ENCODE measurements around the gene BHLHA15. TPM values are rescaled to one million over a fixed set of nuclear protein-coding genes. Genes with fewer than 3 reads are reported as not detected.

BHLHA15 gene
- total and polyA plus RNA-seq, 9 of the 15 experiments (the other 6 are each of a cell fraction or from before 2014, with no cell fraction given), result 0.22 to 2.0 (median 1.1) TPM; not detected in 4

DNA sequence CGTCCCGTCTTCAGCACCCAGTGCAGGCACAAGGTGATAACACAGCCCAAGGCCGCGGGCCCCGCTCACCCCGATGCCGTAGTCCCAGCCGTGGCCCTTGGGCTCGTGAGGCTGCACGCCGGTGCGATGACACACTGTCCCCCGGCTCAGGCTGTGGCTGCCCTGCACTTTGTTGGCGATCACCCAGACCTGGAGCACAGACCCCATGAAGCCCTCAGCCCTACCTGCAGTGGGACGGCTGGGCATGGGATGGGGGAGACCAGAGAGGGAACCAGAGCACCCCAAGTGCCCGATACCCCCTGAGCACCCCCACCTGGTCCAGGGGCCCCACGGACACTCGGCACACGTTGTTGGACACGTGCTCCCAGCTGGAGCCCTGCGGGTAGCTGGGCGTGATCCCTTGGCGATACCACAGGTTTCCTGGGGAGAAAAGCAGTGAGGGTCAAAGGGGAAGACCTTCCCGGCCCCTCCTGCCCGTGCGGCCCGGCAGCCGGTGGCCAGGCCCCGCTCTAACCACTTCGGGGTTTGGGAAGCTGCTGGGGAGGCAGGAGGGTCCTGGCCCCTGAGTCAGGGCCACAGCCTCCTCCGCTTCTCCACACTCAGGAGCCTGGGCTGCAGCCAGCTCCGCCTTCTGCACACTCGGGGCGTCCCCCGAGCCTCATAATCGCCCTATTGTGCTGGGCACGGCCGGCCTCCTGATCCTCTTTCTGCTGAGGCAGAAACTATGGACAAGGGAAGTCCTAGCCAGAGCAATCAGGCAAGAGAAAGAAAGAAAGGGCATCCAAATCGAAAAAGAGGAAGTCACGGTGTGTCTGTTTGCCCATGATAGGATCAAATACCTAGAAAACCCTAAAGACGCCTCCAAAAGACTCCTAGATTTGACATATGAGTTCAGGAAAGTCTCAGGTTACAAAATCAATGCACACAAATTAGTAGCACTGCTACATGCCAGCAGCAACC is 6.7 kb downstream of the BHLHA15 start (continued):
- no peak for TF ChIP-seq U2AF1 (optimal IDR thresholded peaks at IDR 0.05; ENCODE audit: low read depth, low read length)
- TF ChIP-seq NR2C2 (CRISPR knock-in tag; IDR thresholded peaks at IDR 0.05), result no peak
- no peak for TF ChIP-seq NR2C2 (tag; IDR thresholded peaks at IDR 0.05)
- TF ChIP-seq, protein P1, sequence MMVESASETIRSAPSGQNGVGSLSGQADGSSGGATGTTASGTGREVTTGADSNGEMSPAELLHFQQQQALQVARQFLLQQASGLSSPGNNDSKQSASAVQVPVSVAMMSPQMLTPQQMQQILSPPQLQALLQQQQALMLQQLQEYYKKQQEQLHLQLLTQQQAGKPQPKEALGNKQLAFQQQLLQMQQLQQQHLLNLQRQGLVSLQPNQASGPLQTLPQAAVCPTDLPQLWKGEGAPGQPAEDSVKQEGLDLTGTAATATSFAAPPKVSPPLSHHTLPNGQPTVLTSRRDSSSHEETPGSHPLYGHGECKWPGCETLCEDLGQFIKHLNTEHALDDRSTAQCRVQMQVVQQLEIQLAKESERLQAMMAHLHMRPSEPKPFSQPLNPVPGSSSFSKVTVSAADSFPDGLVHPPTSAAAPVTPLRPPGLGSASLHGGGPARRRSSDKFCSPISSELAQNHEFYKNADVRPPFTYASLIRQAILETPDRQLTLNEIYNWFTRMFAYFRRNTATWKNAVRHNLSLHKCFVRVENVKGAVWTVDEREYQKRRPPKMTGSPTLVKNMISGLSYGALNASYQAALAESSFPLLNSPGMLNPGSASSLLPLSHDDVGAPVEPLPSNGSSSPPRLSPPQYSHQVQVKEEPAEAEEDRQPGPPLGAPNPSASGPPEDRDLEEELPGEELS (CRISPR knock-in tag; IDR thresholded peaks at IDR 0.05; ENCODE audit: borderline replicate concordance), result no peak
- TF ChIP-seq TAL1 (IDR thresholded peaks at IDR 0.05), result peak; percentile 90
- TF ChIP-seq, protein P2, sequence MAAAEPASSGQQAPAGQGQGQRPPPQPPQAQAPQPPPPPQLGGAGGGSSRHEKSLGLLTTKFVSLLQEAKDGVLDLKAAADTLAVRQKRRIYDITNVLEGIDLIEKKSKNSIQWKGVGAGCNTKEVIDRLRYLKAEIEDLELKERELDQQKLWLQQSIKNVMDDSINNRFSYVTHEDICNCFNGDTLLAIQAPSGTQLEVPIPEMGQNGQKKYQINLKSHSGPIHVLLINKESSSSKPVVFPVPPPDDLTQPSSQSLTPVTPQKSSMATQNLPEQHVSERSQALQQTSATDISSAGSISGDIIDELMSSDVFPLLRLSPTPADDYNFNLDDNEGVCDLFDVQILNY (CRISPR knock-in tag; IDR thresholded peaks at IDR 0.05), result no peak
- TF ChIP-seq, protein P3, sequence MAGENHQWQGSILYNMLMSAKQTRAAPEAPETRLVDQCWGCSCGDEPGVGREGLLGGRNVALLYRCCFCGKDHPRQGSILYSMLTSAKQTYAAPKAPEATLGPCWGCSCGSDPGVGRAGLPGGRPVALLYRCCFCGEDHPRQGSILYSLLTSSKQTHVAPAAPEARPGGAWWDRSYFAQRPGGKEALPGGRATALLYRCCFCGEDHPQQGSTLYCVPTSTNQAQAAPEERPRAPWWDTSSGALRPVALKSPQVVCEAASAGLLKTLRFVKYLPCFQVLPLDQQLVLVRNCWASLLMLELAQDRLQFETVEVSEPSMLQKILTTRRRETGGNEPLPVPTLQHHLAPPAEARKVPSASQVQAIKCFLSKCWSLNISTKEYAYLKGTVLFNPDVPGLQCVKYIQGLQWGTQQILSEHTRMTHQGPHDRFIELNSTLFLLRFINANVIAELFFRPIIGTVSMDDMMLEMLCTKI (IDR thresholded peaks at IDR 0.05; ENCODE audit: partially characterized antibody), result no peak
- TF ChIP-seq ZNF830 (CRISPR knock-in tag; IDR thresholded peaks at IDR 0.05), result no peak
- TF ChIP-seq, protein P4, sequence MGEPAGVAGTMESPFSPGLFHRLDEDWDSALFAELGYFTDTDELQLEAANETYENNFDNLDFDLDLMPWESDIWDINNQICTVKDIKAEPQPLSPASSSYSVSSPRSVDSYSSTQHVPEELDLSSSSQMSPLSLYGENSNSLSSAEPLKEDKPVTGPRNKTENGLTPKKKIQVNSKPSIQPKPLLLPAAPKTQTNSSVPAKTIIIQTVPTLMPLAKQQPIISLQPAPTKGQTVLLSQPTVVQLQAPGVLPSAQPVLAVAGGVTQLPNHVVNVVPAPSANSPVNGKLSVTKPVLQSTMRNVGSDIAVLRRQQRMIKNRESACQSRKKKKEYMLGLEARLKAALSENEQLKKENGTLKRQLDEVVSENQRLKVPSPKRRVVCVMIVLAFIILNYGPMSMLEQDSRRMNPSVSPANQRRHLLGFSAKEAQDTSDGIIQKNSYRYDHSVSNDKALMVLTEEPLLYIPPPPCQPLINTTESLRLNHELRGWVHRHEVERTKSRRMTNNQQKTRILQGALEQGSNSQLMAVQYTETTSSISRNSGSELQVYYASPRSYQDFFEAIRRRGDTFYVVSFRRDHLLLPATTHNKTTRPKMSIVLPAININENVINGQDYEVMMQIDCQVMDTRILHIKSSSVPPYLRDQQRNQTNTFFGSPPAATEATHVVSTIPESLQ (CRISPR knock-in tag; IDR thresholded peaks at IDR 0.05), result no peak
- TF ChIP-seq NR3C1 (CRISPR knock-in tag; IDR thresholded peaks at IDR 0.05), result no peak
- no peak for TF ChIP-seq OTX1 (CRISPR knock-in tag; IDR thresholded peaks at IDR 0.05)
- no peak for TF ChIP-seq XRCC3 (IDR thresholded peaks at IDR 0.05)
- TF ChIP-seq, protein P5, sequence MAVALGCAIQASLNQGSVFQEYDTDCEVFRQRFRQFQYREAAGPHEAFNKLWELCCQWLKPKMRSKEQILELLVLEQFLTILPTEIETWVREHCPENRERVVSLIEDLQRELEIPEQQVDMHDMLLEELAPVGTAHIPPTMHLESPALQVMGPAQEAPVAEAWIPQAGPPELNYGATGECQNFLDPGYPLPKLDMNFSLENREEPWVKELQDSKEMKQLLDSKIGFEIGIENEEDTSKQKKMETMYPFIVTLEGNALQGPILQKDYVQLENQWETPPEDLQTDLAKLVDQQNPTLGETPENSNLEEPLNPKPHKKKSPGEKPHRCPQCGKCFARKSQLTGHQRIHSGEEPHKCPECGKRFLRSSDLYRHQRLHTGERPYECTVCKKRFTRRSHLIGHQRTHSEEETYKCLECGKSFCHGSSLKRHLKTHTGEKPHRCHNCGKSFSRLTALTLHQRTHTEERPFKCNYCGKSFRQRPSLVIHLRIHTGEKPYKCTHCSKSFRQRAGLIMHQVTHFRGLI (CRISPR knock-in tag; IDR thresholded peaks at IDR 0.05), result no peak
- no peak for TF ChIP-seq ZNF436 (CRISPR knock-in tag; IDR thresholded peaks at IDR 0.05)
- TF ChIP-seq NRF1 (conservative IDR thresholded peaks at IDR 0.05 in 1 of 2, IDR thresholded peaks at IDR 0.05 in 1 of 2), result no peak
- peak; percentile 89 for TF ChIP-seq BCOR (IDR thresholded peaks at IDR 0.05)
- no peak for TF ChIP-seq TOE1 (IDR thresholded peaks at IDR 0.05; ENCODE audit: borderline replicate concordance)
- no peak for TF ChIP-seq TOE1 (CRISPR knock-in tag; IDR thresholded peaks at IDR 0.05; ENCODE audit: borderline replicate concordance, low read depth)
- TF ChIP-seq BHLHE40 (IDR thresholded peaks at IDR 0.05; ENCODE audit: low read length), result no peak

All from K562 (cell line).